OCI-LY7 (cell line): ENCODE measurements around the gene GATB. TPM values are rescaled to one million over a fixed set of nuclear protein-coding genes. Genes with fewer than 3 reads are reported as not detected.

Experiments
- BruUV-seq: library from RNA; stranded (reverse); fragments of 400-500 nt; replicated peaks from 2 replicates; lab custom pipeline; 2021; lab: Mats Ljungman, UMichigan
- CTCF ChIA-PET: fragments of 300-600 bp; sonication (Branson Sonifier 250); formaldehyde crosslinking; loops from one replicate; lab custom pipeline; 2022; ENCODE audit warnings: antibody characterized with exemption; ENCODE audit not compliant: unreplicated experiment; lab: Charles Lee
- POLR2A ChIA-PET: fragments of 300-600 bp; sonication (Branson Sonifier 250); formaldehyde crosslinking; loops from one replicate; lab custom pipeline; 2022; ENCODE audit warnings: antibody characterized with exemption; lab: Charles Lee
- DNase-seq: peaks from one replicate; pipeline ENCODE4 v3.0.0-alpha.2; 2015; ENCODE audit warnings: low spot score
- H2AFZ ChIP-seq: fragments of 200-600 bp; sonication (generic), shearing (Covaris generic); 2 replicates; pipeline ENCODE4 v1.6.1; 2014; ENCODE audit warnings: mild to moderate bottlenecking, antibody characterized with exemption, low read length, moderate library complexity
- H3K27ac ChIP-seq: fragments of 200-600 bp; sonication (generic); 2 replicates; pipeline ENCODE4 v1.5.1; 2014; ENCODE audit warnings: mixed run types, low read depth, mild to moderate bottlenecking, moderate library complexity, low read length, inconsistent platforms; ENCODE audit not compliant: poor library complexity, severe bottlenecking
- H3K36me3 ChIP-seq: fragments of 200-600 bp; sonication (generic); 2 replicates; pipeline ENCODE4 v1.6.1; 2014; ENCODE audit warnings: mild to moderate bottlenecking, antibody characterized with exemption, low read length, moderate library complexity, mixed read lengths; ENCODE audit not compliant: insufficient read depth
- H3K4me1 ChIP-seq: fragments of 200-600 bp; sonication (generic); 2 replicates; pipeline ENCODE4 v1.5.1; 2014; ENCODE audit warnings: mild to moderate bottlenecking, low read length; ENCODE audit not compliant: insufficient read depth, poor library complexity, severe bottlenecking
- H3K4me2 ChIP-seq: fragments of 200-600 bp; sonication (generic); 2 replicates; pipeline ENCODE4 v1.6.1; 2014; ENCODE audit warnings: mild to moderate bottlenecking, low read length
- H3K4me3 ChIP-seq: fragments of 200-600 bp; sonication (generic); 2 replicates; pipeline ENCODE4 v1.5.1; 2014; ENCODE audit warnings: mild to moderate bottlenecking, low read depth, low read length; ENCODE audit not compliant: poor library complexity, severe bottlenecking
- H3K79me2 ChIP-seq: fragments of 200-600 bp; sonication (generic); 2 replicates; pipeline ENCODE4 v1.6.1; 2016; ENCODE audit warnings: low read depth, mild to moderate bottlenecking, low read length, moderate library complexity, mixed read lengths; ENCODE audit not compliant: insufficient read depth
- H3K9me2 ChIP-seq: fragments of 200-600 bp; sonication (generic); 2 replicates; pipeline ENCODE4 v1.6.1; 2016; ENCODE audit warnings: mild to moderate bottlenecking, low read length, mixed read lengths; ENCODE audit not compliant: insufficient read depth
- H3K9me3 ChIP-seq: fragments of 200-600 bp; sonication (generic); 2 replicates; pipeline ENCODE4 v1.6.1; 2014; ENCODE audit warnings: mild to moderate bottlenecking, mixed run types, low read length, mixed read lengths
- H4K20me1 ChIP-seq: fragments of 200-600 bp; sonication (generic); 2 replicates; pipeline ENCODE4 v1.6.1; 2014; ENCODE audit warnings: mild to moderate bottlenecking, antibody characterized with exemption, low read length, moderate library complexity, mixed read lengths; ENCODE audit not compliant: insufficient read depth
- CTCF ChIP-seq: fragments of 200-600 bp; sonication (generic); conservative IDR thresholded peaks from 2 replicates; pipeline ENCODE4 v1.5.1; 2014; ENCODE audit warnings: mild to moderate bottlenecking, antibody characterized with exemption, low read length, moderate library complexity, mixed read lengths
- EZH2phosphoT487 ChIP-seq: fragments of 200-600 bp; sonication (generic); IDR thresholded peaks from 2 replicates; pipeline ENCODE4 v1.6.1; 2018; ENCODE audit warnings: low read depth, borderline replicate concordance, mild to moderate bottlenecking, mixed run types, antibody characterized with exemption, low read length, moderate library complexity, mixed read lengths
- intact Hi-C: fragments of 100-400 bp; cut with micrococcal nuclease; formaldehyde crosslinking; loops from one replicate; pipeline ENCODE4 v1.10.0; 2022; ENCODE audit not compliant: unreplicated experiment
- total RNA-seq, 2 experiments: library from RNA; depleted of rRNA in 1 of 2; stranded (reverse); fragments of >200 nt in 1 of 2; shearing (Covaris generic) in 1 of 2; gene quantifications; 2 replicates each; pipeline ENCODE4 v1.2.3, GENCODE V29; 2014 to 2022

GATB gene
- total RNA-seq, 2 experiments from 2014 or later: 24.6 to 26.5 TPM

DNA sequence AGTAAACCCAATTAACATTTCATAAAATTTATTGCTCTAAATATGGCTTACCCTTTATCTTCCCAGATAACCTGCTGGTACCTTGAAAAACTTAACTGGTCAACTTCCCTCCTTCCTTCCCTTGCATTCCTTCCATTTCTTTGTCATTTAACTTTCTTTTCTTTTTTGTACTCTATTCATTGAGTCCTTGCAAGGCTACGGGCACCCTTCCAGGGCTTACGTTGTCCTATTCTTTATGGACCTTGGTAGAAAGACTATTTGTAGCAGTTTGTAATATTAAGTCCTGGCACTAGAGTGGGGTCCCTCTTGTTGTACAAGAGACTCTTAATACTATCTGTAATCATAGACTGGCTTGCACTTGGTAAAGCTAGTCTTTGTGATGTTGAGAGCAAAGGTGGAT, 8.0 kb upstream of the GATB start:
- BruUV-seq: no TSS peak
- no peak for DNase-seq
- no peak overlapping the region for H2AFZ ChIP-seq
- no peaks in the 10 kb centered on the region for H3K9me2 ChIP-seq
- no peaks in the 10 kb centered on the region for H3K36me3 ChIP-seq
- ChIA-PET CTCF (no interaction called here), POLR2A (interaction anchor here (0.6 kb wide), 1 partner anchor 1249 kb away, joined by 4 read pairs; no protein-coding TSS in a partner anchor)
- H3K27ac ChIP-seq: no peak overlapping the region
- intact Hi-C loops: loop anchor here (10.0 kb wide), 1 partner anchor 404 kb away; no protein-coding TSS in a partner anchor
- TF ChIP-seq CTCF: no peak
- TF ChIP-seq EZH2phosphoT487: no peak
- no peaks in the 10 kb centered on the region for H4K20me1 ChIP-seq
- H3K79me2 ChIP-seq: no peaks in the 10 kb centered on the region
- H3K9me3 ChIP-seq: 0 out of 2 replicates have a peak, but pooled peaks cover 7% of the 10 kb centered on the region
- no peak overlapping the region for H3K4me3 ChIP-seq
- H3K4me1 ChIP-seq: no peaks in the 10 kb centered on the region
- H3K4me2 ChIP-seq: no peak overlapping the region

DNA sequence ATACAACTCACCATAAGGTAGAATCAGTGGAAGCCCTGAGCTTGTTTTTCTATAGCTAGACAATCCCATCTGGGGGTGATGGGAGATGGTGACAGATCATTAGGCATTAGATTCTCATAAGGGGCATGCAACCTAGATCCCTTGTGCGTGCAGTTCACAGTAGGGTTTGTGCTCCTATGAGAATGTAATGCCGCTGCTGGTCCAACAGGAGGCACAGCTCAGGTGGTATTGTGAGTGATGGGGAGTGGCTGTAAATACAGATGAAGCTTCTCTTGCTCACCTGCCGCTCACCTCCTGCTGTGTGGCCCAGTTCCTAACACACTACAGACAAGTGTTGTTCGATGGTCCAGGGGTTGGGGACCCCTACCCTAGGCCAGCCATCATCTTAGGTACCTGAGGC, 5.9 kb upstream of the GATB start:
- no peaks in the 10 kb centered on the region for H3K9me2 ChIP-seq
- no peaks in the 10 kb centered on the region for H3K9me3 ChIP-seq
- H4K20me1 ChIP-seq: no peaks in the 10 kb centered on the region
- POLR2A ChIA-PET: interaction anchor here (1.4 kb wide), 1 partner anchor 14 kb away, joined by 3 read pairs; no protein-coding TSS in a partner anchor
- CTCF ChIA-PET: no interaction called here
- H3K4me1 ChIP-seq: peaks cover 2% of the 10 kb centered on the region
- no peak overlapping the region for H3K27ac ChIP-seq
- BruUV-seq: no TSS peak
- TF ChIP-seq CTCF: no peak
- no peak for TF ChIP-seq EZH2phosphoT487
- H3K79me2 ChIP-seq: no peaks in the 10 kb centered on the region
- intact Hi-C loops: loop anchor here (10.0 kb wide), 1 partner anchor 402 kb away; no protein-coding TSS in a partner anchor
- H3K4me2 ChIP-seq: no peak overlapping the region
- no peak overlapping the region for H2AFZ ChIP-seq
- H3K36me3 ChIP-seq: no peaks in the 10 kb centered on the region
- no peak overlapping the region for H3K4me3 ChIP-seq
- DNase-seq: no peak

DNA sequence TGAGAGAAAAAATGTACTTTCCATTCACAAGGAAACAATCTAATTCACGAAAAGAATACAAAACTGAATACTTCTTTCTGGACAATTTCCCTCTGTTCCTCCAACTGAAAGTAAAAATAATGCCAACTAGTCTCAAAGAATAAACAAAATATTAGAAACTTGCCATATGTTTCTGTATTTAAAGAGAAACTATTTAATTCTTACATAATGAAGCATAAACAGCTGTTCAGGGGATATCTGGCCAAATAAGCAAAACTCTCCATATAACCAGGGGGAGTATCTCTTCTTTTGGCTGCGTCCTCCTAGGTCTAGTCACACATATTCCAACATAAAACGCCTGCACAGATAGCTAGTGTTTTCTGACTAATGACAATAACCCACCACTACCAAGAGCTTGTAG, 805 bp downstream of the GATB start:
- POLR2A ChIA-PET: interaction anchor here (0.6 to 1.3 kb wide), 2 partner anchors 14 to 63 kb away, joined by 3 to 4 read pairs; no protein-coding TSS in a partner anchor

More for the DNA sequence above, 805 bp downstream of the GATB start:
- CTCF ChIA-PET: interaction anchor here (0.9 kb wide), 1 partner anchor 13 kb away, joined by 3 read pairs; no protein-coding TSS in a partner anchor
- H3K9me2 ChIP-seq: no peaks in the 10 kb centered on the region
- peak overlapping the region; percentile 84 for H3K4me3 ChIP-seq
- no peaks in the 10 kb centered on the region for H4K20me1 ChIP-seq
- peak overlapping the region; percentile 76 for H3K4me2 ChIP-seq
- H3K4me1 ChIP-seq: peaks cover 15% of the 10 kb centered on the region
- no peak overlapping the region for H3K27ac ChIP-seq
- peaks cover 13% of the 10 kb centered on the region; the same call in 1 of the 2 replicates for H3K79me2 ChIP-seq
- peak overlapping the region; percentile 85 for H2AFZ ChIP-seq
- TF ChIP-seq CTCF (no peak), EZH2phosphoT487 (no peak)
- intact Hi-C loops: loop anchor here (2.0 to 10.0 kb wide), 2 partner anchors 395 to 661 kb away; partner anchors contain the start of gene RPS3A
- H3K36me3 ChIP-seq: peaks cover 6% of the 10 kb centered on the region; the same call in 1 of the 2 replicates
- H3K9me3 ChIP-seq: no peaks in the 10 kb centered on the region
- BruUV-seq: no TSS peak
- DNase-seq: no peak
